Activated CD4-positive, CD25-positive, alpha-beta regulatory T cell treated with anti-CD3 and anti-CD28 coated beads, Interleukin-2, amount 50 U/mL, for 16 hours (primary cell): ENCODE measurements around the gene PFKFB4.
"Not testable (repeated sequence)": the region's sequence is repeated elsewhere in the genome, so short reads cannot be mapped to it uniquely, and the experiment has no call there.

Experiments
- DNase-seq: peaks from one replicate; pipeline ENCODE4 v3.0.0-alpha.2; 2020; ENCODE audit warnings: low read depth, low spot score

Gene PFKFB4

GRCh38 chr3:48501196-48501595 is 55.4 kb downstream of the PFKFB4 start:
- DNase-seq, result no peak

- DNase-seq, result no peak
Observed at GRCh38 chr3:48500656-48501055, 55.9 kb downstream of the PFKFB4 start.

- no peak for DNase-seq
Observed at GRCh38 chr3:48493203-48493501, 63.5 kb downstream of the PFKFB4 start.

GRCh38 chr3:48492461-48493202 is 64.0 kb downstream of the PFKFB4 start:
- DNase-seq, result no peak

- no peak for DNase-seq
Observed at GRCh38 chr3:48486952-48487351, 69.7 kb downstream of the PFKFB4 start.

- not testable (repeated sequence) for DNase-seq
Observed at GRCh38 chr3:48482822-48483221, 73.8 kb downstream of the PFKFB4 start.

GRCh38 chr3:48480891-48481290 is 75.7 kb downstream of the PFKFB4 start:
- not testable (repeated sequence) for DNase-seq

GRCh38 chr3:48478626-48479555 is 77.7 kb downstream of the PFKFB4 start:
- no peak for DNase-seq

GRCh38 chr3:48477959-48478520 is 78.6 kb downstream of the PFKFB4 start:
- DNase-seq, result no peak

GRCh38 chr3:48476426-48477053 is 80.1 kb downstream of the PFKFB4 start:
- no peak for DNase-seq

GRCh38 chr3:48475188-48475587 is 81.4 kb downstream of the PFKFB4 start:
- no peak for DNase-seq

GRCh38 chr3:48474619-48475018 is 82.0 kb downstream of the PFKFB4 start:
- no peak for DNase-seq

- DNase-seq, result not testable (repeated sequence)
Observed at GRCh38 chr3:48474031-48474430, 82.6 kb downstream of the PFKFB4 start.

- DNase-seq, result no peak
Observed at GRCh38 chr3:48473617-48473952, 83.0 kb downstream of the PFKFB4 start.

GRCh38 chr3:48472923-48473616 is 83.5 kb downstream of the PFKFB4 start:
- DNase-seq, result peak; percentile 88

- no peak for DNase-seq
Observed at GRCh38 chr3:48472673-48472922, 84.0 kb downstream of the PFKFB4 start.

GRCh38 chr3:48470286-48470685 is 86.3 kb downstream of the PFKFB4 start:
- DNase-seq, result no peak

GRCh38 chr3:48469046-48469915 is 87.3 kb downstream of the PFKFB4 start:
- DNase-seq, result no peak

GRCh38 chr3:48468329-48468731 is 88.3 kb downstream of the PFKFB4 start:
- DNase-seq, result no peak
